NT2/D1 (cell line): ENCODE measurements around the gene GIMAP8.

Source experiments
- YY1 ChIP-seq: IDR thresholded peaks from 2 replicates; pipeline ENCODE4 v1.6.1; 2011; ENCODE audit not compliant: insufficient read length, insufficient read depth
- ZNF274 ChIP-seq: IDR thresholded peaks from 2 replicates; pipeline ENCODE4 v1.6.1; 2011; ENCODE audit warnings: mild to moderate bottlenecking, low read depth, low read length

GRCh38 chr7:150466477-150466876 lies 16.0 kb downstream of the GIMAP8 start:
- no peak for TF ChIP-seq YY1
- no peak for TF ChIP-seq ZNF274
